Activated CD8-positive, alpha-beta memory T cell treated with anti-CD3 and anti-CD28 coated beads, Interleukin-2, amount 50 U/mL, for 24 hours (primary cell): ENCODE measurements around the gene MAP2K6.

ENCODE experiments used
- DNase-seq: peaks from one replicate; pipeline ENCODE4 v3.0.0-alpha.2; 2020; ENCODE audit errors: extremely low read depth

MAP2K6 gene

DNA sequence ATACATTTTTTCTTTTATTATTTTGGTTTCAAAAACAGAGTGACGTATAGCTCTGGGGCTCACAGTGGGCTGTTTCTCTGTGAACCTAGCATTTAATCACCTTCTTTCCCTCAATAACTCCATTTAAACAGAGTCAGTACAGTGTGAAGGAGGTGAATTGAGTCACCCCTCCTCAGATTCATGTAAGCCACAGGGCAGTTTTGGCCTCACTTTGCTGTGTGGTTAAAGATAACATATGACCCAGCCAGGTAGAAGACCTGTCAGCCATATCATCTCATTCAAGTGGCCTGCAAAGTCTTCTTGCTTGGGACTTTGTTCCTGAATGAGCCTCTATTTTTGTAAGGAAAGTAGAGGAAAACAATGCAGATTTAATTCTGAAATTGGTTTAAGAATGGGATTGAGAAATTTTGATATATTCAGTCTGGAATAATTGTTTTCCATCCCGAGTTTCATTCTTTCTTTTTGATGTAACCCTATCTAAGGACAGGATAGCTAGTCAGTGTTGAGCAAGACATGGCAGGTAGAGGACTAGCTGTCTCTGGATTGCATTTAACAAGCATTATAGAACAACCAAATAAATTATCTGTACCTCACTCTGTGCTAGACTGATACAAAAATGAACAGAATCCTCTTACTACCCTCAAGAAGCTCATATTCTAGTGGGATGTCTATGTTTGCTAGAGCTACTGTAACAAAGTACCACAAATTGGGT lies 13.1 kb downstream of the MAP2K6 start:
- no peak for DNase-seq

DNA sequence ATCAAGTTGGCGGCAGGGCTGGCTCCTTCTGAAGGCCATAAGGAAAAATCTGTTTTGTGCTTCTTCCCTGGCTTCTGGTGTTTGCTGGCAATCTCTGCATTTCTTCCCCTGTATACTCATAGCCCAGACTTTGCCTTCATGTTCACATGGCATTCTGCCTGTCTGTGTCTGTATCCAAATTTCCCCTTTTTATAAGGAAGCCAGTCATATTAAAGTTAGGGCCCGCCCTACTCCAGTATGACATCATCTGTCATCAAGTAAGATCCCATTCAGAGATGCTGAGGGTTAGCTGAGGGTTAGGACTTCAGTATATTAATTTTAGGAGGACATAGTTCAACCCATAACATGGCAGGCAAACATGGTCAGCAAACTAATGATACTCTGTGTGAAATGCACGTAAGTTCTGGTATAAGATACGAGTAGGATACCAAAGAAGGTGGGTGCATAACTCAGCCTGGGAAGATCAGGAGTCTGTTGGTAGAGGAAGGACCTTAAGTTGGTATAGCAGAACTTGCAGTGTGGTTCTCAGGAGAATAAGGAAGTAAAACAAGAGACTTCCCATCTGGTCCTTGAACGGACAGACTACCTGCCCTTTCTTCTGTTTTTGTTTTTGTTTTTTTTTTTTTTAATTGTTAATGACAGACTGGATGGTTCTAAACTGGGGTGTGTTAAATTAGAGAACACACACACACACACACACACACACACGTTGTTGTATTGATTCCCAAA lies 13.9 kb downstream of the MAP2K6 start:
- DNase-seq: no peak

DNA sequence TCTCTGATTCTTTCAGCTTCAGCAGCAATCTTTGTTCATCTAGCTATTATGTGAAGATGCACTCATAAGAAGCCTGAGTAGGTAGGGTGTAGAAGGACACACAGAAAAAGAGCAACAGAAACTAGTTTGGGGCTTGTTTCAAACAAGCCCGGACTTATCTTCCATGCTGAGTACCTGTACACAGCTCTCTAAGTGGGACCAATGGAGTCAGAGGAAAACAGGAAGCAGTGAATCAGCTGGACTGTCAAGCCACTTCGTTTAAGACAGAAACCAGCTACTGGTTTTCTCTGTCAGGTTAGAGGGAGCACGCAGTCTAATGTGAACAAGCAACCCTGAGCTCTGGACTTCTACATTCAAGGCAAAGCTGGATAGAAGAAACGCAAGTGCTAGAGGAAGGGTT lies 16.0 kb downstream of the MAP2K6 start:
- no peak for DNase-seq

DNA sequence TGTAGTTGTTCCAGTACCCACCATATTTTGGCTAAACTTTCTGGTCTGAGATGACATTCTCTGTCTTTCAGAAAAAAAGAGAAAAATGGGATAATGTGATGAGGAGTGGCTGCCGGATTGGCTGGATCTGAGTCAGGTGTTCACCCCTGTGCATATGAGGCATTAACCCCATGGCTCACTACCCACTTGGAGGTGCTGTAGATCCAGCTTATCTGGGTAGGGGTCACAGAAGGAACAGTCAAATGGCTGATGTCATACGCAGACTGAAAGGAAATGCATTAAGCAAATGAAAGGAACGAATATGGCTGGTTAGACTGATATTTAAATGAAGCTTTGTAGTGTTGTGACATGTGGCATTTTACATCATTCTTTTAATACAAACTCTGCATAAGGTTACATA lies 17.3 kb downstream of the MAP2K6 start:
- no peak for DNase-seq

DNA sequence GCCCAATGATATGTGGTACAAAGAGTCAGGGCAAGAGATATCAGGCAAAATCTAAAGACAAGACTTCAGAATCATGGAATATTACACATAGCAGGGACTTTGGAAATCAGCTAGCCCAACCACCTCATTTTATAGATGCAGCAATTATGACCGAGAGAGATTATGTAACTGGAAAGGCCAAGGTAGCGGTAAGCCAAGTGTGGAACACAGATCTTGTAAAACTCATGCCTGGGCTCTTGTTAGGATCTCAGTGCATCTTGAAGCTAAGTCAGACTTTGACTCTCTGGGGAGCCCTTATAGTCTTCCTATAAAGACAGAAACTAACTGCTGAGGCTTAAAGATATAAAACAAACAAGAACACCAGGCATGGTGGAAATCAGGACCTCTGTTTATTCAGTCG lies 18.6 kb downstream of the MAP2K6 start:
- no peak for DNase-seq

DNA sequence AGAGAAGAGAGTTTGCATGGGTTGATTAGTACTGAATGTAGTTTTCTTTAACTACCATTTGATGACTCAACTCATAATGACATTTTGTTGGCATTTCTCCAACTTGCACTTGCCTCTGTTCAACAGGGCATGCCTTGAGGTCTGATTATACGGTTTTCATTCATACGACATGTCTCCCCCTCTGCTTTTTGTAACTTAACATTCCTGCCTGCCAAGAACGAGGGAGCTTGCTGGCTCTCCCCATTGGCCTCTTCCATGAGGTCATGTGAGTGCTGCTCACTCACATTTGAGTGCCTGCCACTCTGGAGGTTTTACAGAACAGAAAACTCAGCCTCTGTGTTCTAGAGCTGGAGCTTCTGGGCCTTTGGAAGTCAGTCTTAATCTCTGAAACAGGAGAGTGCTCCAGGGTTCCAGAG lies 19.7 kb downstream of the MAP2K6 start:
- DNase-seq: no peak

DNA sequence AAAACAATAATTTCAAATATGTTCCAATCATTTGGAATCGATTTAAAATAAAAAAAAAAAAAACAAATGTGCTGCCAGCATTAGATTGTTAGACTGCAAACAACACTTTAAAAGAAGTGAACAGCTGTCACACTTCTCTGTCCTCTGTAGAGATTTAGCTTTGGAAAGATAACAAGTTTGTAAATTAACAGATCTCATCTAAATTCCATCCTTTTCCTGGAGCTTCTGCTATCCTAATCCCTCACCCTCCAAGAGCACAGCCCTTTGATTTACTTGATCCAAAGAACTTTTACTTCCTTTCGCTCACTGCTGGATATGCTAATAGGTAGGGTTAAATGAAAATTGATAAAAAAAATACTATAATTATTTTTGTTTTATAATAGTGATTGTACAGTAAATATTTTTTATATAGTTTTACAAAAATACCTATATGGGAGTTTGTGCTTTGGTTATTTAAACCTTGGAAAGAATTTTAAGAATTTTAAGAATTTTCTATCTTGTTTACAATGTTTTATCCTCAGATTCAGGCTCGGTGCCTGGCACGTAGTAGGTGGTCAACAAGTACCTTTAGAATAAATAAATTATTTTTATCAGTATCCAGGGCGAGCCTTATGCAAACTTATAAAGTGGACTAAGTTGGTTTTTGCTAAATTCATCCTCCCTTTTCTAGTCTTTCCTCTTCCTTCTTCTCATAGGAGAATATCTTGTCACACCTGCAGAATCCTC lies 21.6 kb downstream of the MAP2K6 start:
- DNase-seq: no peak

DNA sequence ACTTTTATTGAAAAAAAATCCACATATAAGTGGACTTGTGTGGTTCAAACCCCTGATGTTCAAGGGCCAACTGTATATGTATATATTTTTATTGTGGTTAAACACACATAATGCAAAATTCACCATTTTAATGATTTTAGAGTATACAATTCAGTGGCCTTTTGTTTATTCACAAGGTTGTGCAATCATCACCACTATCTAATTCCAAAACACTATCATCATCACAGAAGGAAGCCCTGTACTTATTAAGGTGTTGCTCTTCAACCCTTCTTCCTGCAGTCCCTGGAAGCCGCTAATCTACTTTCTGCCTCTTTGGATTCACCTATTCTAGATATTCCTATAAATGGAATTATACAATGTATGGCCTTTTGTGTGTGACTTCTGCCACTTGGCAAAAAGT lies 23.0 kb downstream of the MAP2K6 start:
- DNase-seq: no peak

DNA sequence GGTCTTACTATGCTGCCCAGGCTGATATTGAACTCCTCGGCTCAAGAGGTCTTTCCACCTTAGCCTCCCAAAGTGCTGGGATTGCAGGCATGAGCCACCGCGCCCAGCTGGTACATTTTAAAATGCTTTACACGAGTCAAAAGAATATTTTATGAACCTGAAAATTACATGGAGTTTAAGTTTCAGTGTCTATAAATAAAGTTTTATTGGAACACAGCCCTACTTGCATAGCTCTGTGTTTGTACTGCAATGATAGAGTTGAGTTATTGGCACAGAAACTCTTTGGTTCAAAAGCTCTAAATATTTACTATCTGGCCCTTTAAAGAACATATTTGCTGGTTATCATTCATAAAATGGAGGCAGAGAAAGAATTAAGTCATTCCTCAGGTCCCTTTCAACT lies 24.3 kb downstream of the MAP2K6 start:
- DNase-seq: no peak

DNA sequence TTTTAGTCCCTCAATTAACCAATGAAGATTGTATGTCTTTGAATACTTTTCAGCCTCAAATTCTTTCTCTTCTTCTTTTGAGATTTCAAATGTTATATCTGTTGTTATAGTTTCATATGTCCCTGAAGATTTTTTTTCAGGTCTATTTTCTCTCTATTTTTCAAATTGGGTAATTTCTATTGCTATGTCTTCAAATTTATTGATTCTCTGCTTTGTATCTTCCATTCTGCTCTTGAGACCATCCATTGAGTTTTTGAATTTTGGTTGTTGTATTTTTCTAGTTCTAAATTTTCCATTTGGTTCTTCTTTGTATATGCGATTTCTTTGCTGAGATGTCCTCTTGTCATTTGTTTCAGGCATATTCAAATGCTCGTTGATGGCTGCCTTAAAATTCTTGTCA lies 26.7 kb downstream of the MAP2K6 start:
- no peak for DNase-seq

DNA sequence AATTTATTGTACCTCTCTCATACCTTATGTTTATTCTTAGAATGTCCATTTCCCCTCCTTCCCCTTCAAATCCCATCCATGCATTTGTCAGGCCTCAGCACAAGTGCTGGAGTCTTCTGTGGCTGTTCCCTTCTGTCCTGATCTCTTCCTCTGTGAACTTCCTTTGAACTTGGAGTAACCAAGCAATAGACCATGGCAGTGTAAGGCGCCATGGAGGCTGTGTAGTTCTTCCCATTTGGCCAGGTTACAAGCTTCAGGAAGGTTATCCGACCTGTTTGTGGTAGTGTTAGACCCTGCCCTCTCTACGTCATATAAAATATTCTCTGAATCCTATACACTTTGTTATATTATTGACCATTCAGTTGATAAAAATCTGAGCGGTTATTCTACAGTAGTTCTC lies 28.6 kb downstream of the MAP2K6 start:
- DNase-seq: no peak

DNA sequence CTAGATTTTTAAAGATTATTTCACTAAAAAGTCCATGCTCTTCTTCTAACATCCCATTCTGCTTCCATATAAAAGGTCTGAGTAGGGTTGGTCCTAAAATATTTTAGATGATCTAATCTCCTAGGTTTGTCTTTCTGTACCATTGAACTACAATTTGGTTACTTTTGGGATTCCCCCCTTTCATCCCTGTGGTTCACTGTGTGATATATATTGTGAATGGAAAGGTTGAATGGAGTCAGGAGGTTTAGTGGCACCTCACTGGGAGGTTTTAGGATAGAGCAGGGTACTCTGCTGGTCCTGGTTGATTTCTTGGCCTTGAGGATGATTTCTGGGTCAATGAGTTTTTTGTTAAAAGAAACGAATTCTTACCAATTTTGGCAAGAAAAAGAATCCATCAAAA lies 29.5 kb downstream of the MAP2K6 start:
- no peak for DNase-seq

DNA sequence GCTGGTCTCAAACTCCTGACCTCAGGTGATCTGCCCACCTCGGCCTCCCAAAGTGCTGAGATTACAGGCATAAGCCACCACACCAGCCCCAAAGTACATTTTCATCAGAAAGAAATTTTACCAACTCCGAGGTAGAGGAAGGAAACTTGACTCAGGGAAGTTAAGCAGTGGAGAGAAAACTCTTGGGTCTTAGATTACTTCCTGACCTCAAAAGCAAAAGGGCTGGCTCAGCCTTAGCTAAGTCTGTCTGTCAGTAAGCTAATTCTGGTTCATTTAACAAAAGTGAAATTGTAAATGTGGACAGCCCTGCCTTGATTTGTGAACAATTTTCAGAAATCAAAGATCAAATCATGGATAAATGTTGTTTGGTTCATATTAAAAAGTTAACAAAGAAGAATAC lies 30.6 kb downstream of the MAP2K6 start:
- no peak for DNase-seq

DNA sequence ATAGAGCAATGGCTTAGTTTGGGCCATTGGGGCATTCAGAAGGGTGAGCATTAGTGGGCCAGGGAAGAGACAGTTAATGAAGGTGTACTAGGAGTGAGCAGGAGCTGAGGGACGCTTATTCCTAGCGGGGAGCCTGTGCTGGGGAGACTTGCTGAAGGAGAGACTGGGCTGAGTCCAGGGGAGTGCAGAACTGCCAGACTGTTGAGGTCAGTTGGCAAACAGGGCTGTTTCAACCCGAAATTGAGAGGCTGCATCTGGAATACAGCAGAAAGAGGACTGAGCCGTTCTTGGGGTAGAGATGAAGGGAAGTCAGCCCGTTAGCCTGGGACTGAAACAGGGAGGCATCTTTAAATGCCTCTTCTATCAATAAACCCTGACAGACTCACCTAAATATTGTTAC lies 33.2 kb downstream of the MAP2K6 start:
- DNase-seq: no peak

DNA sequence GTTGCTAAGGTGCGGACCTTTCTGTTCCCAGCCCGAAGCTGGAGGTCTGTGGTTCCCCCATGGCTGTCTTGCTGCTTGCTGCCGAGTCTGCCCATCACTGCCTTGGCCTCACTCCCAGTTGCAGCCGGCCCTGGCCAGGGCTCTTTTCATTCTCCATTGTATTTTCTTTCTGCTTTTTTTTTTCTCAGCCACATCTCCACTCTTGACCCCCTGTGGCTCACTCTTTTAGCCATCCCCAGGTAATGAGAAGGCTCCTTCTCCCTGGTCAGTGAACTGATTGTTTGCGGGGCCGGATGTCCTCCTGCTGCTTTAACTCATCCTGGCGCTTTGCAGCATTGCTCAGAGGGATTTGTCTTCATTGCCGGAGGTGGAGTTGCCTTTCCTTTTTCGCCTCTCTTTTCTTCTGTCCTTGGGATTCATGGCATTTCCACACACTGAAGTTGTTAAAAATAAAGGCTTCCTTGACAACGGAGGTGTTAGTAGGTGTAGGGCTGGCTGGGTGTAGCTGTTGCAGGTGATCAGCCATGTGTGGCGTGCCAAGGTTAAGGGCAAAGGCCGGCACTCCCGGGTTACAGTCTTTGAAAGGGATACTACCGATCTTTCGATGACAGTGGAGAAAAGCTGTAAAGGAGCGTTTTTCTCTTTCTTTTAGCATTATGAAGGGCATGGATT lies 34.1 kb downstream of the MAP2K6 start:
- DNase-seq: no peak

DNA sequence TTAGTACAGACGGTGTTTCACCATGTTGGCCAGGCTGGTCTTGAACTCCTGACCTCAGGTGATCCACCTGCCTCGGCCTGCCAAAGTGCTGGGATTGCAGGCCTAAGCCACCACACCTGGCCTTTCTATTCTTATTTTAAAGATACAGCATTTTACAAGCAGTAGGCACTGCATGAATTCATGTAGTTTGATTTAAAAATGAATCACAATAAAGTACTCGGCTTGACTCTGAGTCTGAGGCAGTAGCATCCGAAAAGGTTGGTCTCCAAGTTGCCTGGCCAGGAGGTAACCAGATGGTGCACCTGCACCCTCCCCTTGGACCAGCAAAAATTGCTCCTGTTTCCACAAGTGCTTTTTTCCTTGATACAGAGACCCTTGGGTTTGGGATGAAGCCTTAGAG lies 35.6 kb downstream of the MAP2K6 start:
- DNase-seq: no peak

DNA sequence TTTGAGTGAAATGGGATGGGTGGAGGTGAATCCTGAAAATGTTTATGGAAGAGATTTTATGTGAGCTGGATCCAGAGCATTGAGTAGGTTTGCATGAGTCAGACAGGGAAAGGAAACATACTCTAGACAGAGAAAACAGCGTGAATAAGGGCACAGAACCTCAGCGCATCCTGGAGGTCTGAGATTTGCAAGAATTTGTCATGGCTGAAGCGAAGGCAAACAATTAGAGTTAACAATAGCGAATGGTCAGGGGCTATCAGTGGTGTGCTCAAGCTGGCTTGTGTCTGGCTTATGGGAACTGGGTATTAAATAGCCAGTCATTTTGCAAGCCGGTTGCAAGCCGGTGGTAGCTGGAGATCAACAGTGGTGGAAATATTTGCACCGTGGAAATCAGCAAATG lies 36.4 kb downstream of the MAP2K6 start:
- DNase-seq: no peak

DNA sequence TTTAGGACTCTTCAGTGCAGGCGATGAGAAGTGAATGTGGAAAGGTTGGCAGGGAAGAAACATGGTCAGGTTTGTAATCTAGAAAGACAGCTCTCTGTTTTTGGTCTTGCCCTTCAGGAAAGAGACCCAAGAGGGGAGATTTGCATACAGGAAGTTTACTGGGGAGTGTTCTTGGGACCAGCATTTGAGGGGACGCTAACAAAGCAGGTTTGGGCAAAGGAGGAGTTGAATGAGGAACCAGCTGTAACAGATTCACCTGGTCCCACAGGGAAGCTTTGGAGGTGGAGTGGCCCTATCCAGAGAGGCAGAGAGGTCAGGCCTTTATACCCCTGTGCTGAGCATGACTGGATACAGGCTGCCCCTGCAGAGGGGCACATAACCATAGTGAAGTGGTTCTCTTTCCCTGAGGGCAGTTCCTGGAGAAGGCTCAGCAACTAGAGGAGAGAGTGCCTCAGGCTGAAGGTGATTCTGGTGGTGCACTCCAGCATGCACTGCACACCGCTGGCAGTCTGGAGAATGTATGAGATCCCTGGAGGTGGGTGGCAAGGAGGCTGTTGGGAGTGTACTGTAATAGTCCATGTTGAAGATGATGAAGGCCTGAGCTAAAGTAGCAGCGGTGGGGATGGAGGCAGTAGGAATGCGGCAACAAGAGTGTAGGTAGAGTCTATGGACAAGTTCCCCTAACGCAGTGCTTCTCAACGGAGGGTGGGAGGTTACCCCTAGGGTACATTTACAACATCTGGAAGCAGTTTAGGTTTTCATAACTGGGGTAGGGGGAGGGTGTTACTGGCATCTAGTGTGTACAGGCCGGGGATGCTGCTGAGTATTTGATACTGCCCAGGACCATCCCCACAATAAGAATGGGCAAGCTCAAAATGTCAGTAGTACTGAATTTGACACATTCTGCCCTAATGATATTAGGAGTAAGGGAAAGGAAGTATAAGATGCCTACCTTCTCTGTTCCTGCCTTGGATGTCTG lies 37.2 kb downstream of the MAP2K6 start:
- DNase-seq: no peak

DNA sequence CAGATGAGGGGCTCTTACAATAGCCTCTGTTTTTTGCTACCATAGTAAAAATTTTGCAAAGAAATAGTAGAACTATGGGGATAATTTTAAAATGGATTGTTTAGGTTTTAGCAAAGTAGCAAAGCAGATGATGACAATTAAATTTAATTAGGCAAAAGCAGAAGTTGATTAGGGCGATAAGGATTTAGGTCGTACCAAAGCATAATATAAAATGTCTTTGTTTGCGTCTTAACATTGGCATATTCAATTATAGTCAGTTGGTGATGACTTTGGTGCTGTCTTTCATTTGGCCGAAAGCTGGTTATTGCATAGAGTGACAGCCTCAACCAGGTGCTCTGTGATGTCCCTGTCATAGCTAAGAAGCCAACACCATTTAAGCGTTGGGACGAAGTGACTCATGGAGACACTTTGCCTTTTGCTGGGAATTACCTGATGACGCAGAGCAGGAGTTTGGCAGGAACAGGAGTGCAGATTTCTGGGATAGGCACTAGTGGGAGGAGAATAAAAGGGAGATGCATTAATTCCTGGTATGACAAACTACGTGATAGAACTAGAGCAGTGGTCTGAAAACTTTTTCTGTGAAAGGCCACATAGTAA lies 38.3 kb downstream of the MAP2K6 start:
- DNase-seq: no peak

DNA sequence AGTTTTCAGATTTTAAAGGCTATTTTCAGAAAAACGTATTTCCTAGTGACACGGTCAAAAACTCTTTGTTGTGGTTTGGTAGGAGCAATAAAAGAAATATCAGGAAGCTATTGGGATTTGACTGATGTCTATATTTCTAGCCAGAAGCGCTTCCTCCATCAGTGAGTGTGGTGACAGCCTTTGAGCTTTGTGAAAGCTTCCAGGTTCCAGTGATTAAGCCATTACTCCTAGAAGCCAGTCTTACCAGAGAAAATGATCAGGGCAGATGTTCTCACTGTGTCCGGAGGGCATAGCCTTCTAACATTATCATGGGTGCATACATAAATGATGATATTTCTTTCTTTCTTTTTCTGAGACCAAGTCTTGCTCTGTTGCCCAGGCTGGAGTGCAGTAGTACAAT lies 39.6 kb downstream of the MAP2K6 start:
- DNase-seq: no peak

DNA sequence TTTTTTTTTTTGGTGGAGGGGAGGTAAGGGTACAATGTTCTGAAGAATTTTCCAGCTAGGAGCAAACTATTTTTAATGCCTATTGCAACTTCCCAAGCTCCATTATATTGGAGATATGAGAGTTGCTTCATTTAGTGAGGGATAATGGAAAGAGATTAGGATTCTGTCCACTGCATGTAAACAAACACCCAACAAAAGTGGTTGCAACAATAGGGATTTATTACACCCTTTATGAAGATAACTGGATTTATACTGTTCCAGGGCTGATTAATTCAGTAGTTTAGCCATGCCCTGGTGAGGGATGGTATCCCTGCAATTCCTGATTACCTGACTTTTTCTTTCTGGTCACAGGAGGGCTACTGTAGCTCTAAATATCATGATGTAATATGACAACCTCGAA lies 40.5 kb downstream of the MAP2K6 start:
- DNase-seq: no peak
